ENCODE data around the gene ZNF319. TPM values are rescaled to one million over a fixed set of nuclear protein-coding genes. Genes with fewer than 3 reads are reported as not detected.

The ZNF319 gene
- total RNA-seq, 5 donors from 2014 or later (not counting 1 experiment from before 2014, with no cell fraction given) = 14.9 to 25.4 (median 20.4) TPM

DNA sequence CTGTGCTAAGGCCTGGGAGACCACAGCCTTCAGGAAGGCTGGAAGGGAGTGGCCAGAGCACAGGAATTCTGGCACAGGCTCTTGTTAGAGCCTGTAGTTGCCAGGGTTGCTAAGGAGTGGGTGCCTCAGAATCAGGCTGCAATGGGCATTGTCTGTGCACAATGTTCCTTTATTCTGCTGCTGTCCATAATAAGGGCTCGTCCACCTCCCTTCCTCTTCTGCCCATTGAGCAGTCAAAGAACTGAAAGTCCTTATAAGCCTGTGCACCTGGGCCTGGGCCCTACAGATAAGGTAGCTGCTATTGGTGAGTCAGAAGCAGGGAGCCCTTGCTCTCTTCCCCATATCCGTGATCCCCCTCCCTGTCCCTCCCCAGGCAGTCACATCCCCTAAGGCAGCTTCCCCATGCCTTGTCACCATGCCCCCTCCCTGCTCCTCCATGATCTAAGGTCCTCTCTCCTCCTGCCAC, 24.1 kb downstream of the ZNF319 start:
- Mint-ChIP-seq H3K9me3 (no peaks in the 10 kb centered on the region), H3K27ac (no peak overlapping the region), H3K27me3 (no peaks in the 10 kb centered on the region), H3K4me3 (no peak overlapping the region), H3K36me3 (no peaks in the 10 kb centered on the region), H3K4me1 (no peaks in the 10 kb centered on the region)
- Histone ChIP-seq H3K27ac (ENCODE audit: low read length) (no peak overlapping the region), H3K27me3 (replicated peaks in 1 of 2; ENCODE audit: control insufficient read depth in 2 of 2, extremely low read depth in 1 of 2, insufficient read depth in 2 of 2, low read length in 1 of 2) (peaks cover 0 to 8% of the 10 kb centered on the region in 2 experiments), H3K36me3 (ENCODE audit: control insufficient read depth in 2 of 2, extremely low read depth in 1 of 2, insufficient read depth in 1 of 2, low read length in 1 of 2) (no peaks in the 10 kb centered on the region), H3K4me3 (ENCODE audit: control insufficient read depth in 1 of 2, extremely low read depth in 1 of 2, low read length in 1 of 2) (no peak overlapping the region), H3K9me3 (no peaks in the 10 kb centered on the region), H3K4me1 (ENCODE audit: control insufficient read depth in 1 of 2, extremely low read depth in 1 of 2, insufficient read depth in 2 of 2, low read length in 2 of 2) (no peaks in the 10 kb centered on the region)
- 67% methylated on average over 1 of the region's 2 CpGs for WGBS (ENCODE audit: insufficient coverage)
- ChIA-PET POLR2A (no interaction called here), CTCF (interaction anchor here in 1 of 2 donors (0.6 kb wide), 1 partner anchor 17 kb away, joined by 3 read pairs; no protein-coding TSS in a partner anchor)
- ATAC-seq (replicated peaks in 1 of 4) = no peak
- no peak for DNase-seq

DNA sequence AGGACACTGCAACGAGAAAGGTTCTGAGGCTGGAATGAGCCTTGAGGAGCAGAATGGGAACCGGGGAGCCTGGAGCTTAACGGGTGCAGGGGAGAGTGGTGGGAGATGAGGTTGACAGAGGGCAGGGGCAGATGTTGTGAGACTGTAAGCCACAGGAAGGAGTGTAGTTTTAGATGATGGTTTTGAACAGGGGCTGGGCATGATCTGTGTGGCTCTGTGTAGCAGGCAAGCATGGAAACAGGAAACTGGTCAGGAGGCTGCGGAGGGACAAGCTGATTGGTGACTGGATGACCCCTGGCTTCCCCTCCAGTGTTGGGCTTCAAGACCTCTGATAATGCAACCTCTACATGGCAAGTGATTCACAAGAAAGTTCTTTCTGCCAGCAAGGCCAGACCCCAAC, 28.2 kb downstream of the ZNF319 start:
- Mint-ChIP-seq H3K4me1 (no peaks in the 10 kb centered on the region), H3K36me3 (no peaks in the 10 kb centered on the region), H3K4me3 (no peak overlapping the region), H3K27ac (no peak overlapping the region), H3K27me3 (no peaks in the 10 kb centered on the region), H3K9me3 (no peaks in the 10 kb centered on the region)
- no peaks in the 10 kb centered on the region for H3K4me1 ChIP-seq (ENCODE audit: control insufficient read depth in 1 of 2, extremely low read depth in 1 of 2, insufficient read depth in 2 of 2, low read length in 2 of 2)
- no peak overlapping the region for H3K4me3 ChIP-seq (ENCODE audit: control insufficient read depth in 1 of 2, extremely low read depth in 1 of 2, low read length in 1 of 2)
- no peaks in the 10 kb centered on the region for H3K9me3 ChIP-seq
- ATAC-seq (replicated peaks in 1 of 4) = no peak
- no peaks in the 10 kb centered on the region for H3K36me3 ChIP-seq (ENCODE audit: control insufficient read depth in 2 of 2, extremely low read depth in 1 of 2, insufficient read depth in 1 of 2, low read length in 1 of 2)
- POLR2A ChIA-PET = interaction anchor here in 1 of 2 donors (0.5 kb wide), 1 partner anchor 247 kb away, joined by 3 read pairs; no protein-coding TSS in a partner anchor
- peaks cover 0 to 22% of the 10 kb centered on the region in 2 experiments for H3K27me3 ChIP-seq (replicated peaks in 1 of 2; ENCODE audit: control insufficient read depth in 2 of 2, extremely low read depth in 1 of 2, insufficient read depth in 2 of 2, low read length in 1 of 2)
- CTCF ChIA-PET = no interaction called here
- no peak for DNase-seq
- 60% methylated on average over 3 of the region's 4 CpGs for WGBS (ENCODE audit: insufficient coverage)
- H3K27ac ChIP-seq (ENCODE audit: low read length) = no peak overlapping the region

DNA sequence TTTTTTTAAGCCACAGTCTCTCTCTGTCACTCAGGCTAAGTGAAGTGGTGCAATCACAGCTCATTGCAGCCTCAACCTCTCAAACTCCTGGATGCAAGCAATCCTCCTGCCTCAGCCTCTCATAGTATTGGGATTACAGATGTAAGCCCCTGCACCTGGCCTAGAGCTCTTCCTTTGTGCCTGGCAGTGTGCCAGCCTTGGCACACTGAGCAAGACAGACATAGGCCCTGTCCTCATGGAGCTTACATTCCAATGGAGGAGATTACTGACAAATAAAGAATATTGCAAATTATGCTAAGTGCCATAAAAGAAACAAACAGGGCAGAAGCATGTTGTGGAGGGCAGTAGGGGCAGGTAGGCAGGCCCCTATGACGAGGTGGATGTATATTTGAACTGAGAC, 28.6 kb downstream of the ZNF319 start:
- WGBS (ENCODE audit: insufficient coverage) = 58% methylated on average over 1 of the region's 1 CpG
- POLR2A ChIA-PET = interaction anchor here in 1 of 2 donors (0.5 to 0.6 kb wide), 2 partner anchors 246 to 406 kb away, joined by 3 read pairs; no protein-coding TSS in a partner anchor
- no peak overlapping the region for H3K27ac ChIP-seq (ENCODE audit: low read length)
- Mint-ChIP-seq H3K36me3 (no peaks in the 10 kb centered on the region), H3K4me3 (no peak overlapping the region), H3K9me3 (no peaks in the 10 kb centered on the region), H3K27me3 (no peaks in the 10 kb centered on the region), H3K27ac (no peak overlapping the region), H3K4me1 (no peaks in the 10 kb centered on the region)
- DNase-seq (no peak), ATAC-seq (replicated peaks in 1 of 4) (no peak)
- CTCF ChIA-PET = no interaction called here
- no peaks in the 10 kb centered on the region for H3K4me1 ChIP-seq (ENCODE audit: control insufficient read depth in 1 of 2, extremely low read depth in 1 of 2, insufficient read depth in 2 of 2, low read length in 2 of 2)
- no peaks in the 10 kb centered on the region for H3K9me3 ChIP-seq
- H3K4me3 ChIP-seq (ENCODE audit: control insufficient read depth in 1 of 2, extremely low read depth in 1 of 2, low read length in 1 of 2) = no peak overlapping the region
- peaks cover 0 to 22% of the 10 kb centered on the region in 2 experiments for H3K27me3 ChIP-seq (replicated peaks in 1 of 2; ENCODE audit: control insufficient read depth in 2 of 2, extremely low read depth in 1 of 2, insufficient read depth in 2 of 2, low read length in 1 of 2)
- no peaks in the 10 kb centered on the region for H3K36me3 ChIP-seq (ENCODE audit: control insufficient read depth in 2 of 2, extremely low read depth in 1 of 2, insufficient read depth in 1 of 2, low read length in 1 of 2)

- ChIA-PET POLR2A (no interaction called here), CTCF (interaction anchor here in 1 of 2 donors (0.7 kb wide), 1 partner anchor 71 kb away, joined by 3 read pairs; no protein-coding TSS in a partner anchor)
- Histone ChIP-seq H3K4me1 (ENCODE audit: control insufficient read depth in 1 of 2, extremely low read depth in 1 of 2, insufficient read depth in 2 of 2, low read length in 2 of 2) (no peaks in the 10 kb centered on the region), H3K36me3 (ENCODE audit: control insufficient read depth in 2 of 2, extremely low read depth in 1 of 2, insufficient read depth in 1 of 2, low read length in 1 of 2) (no peaks in the 10 kb centered on the region), H3K27ac (ENCODE audit: low read length) (no peak within 1 kb of the TSS), H3K27me3 (replicated peaks in 1 of 2; ENCODE audit: control insufficient read depth in 2 of 2, extremely low read depth in 1 of 2, insufficient read depth in 2 of 2, low read length in 1 of 2) (peaks cover 0 to 19% of the 10 kb centered on the region in 2 experiments), H3K9me3 (no peaks in the 10 kb centered on the region), H3K4me3 (ENCODE audit: control insufficient read depth in 1 of 2, extremely low read depth in 1 of 2, low read length in 1 of 2) (no peak within 1 kb of the TSS)
- no peaks in the 10 kb centered on the region for H3K36me3 Mint-ChIP-seq
- H3K4me3 Mint-ChIP-seq = no peak within 1 kb of the TSS
- no peak within 1 kb of the TSS for H3K27ac Mint-ChIP-seq
- WGBS (ENCODE audit: insufficient coverage) = 53% methylated on average over 3 of the region's 6 CpGs
- no peaks in the 10 kb centered on the region for H3K27me3 Mint-ChIP-seq
- ATAC-seq (replicated peaks in 1 of 4) (no peak), DNase-seq (no peak)
- H3K4me1 Mint-ChIP-seq = no peaks in the 10 kb centered on the region
- H3K9me3 Mint-ChIP-seq = no peaks in the 10 kb centered on the region
Observed at GRCh38 chr16:57970970-57971369, 29.5 kb downstream of the ZNF319 start, which contains the start of gene CNGB1. Gene CNGB1 (minus strand): TSS chr16:57971128. CDS start chr16:57967286, 3,842 bp downstream.

- H3K4me1 Mint-ChIP-seq = no peaks in the 10 kb centered on the region
- H3K27me3 Mint-ChIP-seq = no peaks in the 10 kb centered on the region
- CTCF ChIA-PET = interaction anchor here in 1 of 2 donors (0.7 kb wide), 1 partner anchor 70 kb away, joined by 3 read pairs; no protein-coding TSS in a partner anchor
- Histone ChIP-seq H3K4me3 (ENCODE audit: control insufficient read depth in 1 of 2, extremely low read depth in 1 of 2, low read length in 1 of 2) (no peak overlapping the region), H3K27me3 (replicated peaks in 1 of 2; ENCODE audit: control insufficient read depth in 2 of 2, extremely low read depth in 1 of 2, insufficient read depth in 2 of 2, low read length in 1 of 2) (peaks cover 0 to 19% of the 10 kb centered on the region in 2 experiments), H3K27ac (ENCODE audit: low read length) (no peak overlapping the region), H3K4me1 (ENCODE audit: control insufficient read depth in 1 of 2, extremely low read depth in 1 of 2, insufficient read depth in 2 of 2, low read length in 2 of 2) (no peaks in the 10 kb centered on the region), H3K36me3 (ENCODE audit: control insufficient read depth in 2 of 2, extremely low read depth in 1 of 2, insufficient read depth in 1 of 2, low read length in 1 of 2) (no peaks in the 10 kb centered on the region), H3K9me3 (no peaks in the 10 kb centered on the region)
- 78% methylated on average over 10 of the region's 13 CpGs for WGBS (ENCODE audit: insufficient coverage)
- DNase-seq = no peak
- POLR2A ChIA-PET = no interaction called here
- no peaks in the 10 kb centered on the region for H3K9me3 Mint-ChIP-seq
- H3K4me3 Mint-ChIP-seq = no peak overlapping the region
- ATAC-seq (replicated peaks in 1 of 4) = no peak
- no peak overlapping the region for H3K27ac Mint-ChIP-seq
- no peaks in the 10 kb centered on the region for H3K36me3 Mint-ChIP-seq
Observed at GRCh38 chr16:57970319-57970718, 30.2 kb downstream of the ZNF319 start.

DNA sequence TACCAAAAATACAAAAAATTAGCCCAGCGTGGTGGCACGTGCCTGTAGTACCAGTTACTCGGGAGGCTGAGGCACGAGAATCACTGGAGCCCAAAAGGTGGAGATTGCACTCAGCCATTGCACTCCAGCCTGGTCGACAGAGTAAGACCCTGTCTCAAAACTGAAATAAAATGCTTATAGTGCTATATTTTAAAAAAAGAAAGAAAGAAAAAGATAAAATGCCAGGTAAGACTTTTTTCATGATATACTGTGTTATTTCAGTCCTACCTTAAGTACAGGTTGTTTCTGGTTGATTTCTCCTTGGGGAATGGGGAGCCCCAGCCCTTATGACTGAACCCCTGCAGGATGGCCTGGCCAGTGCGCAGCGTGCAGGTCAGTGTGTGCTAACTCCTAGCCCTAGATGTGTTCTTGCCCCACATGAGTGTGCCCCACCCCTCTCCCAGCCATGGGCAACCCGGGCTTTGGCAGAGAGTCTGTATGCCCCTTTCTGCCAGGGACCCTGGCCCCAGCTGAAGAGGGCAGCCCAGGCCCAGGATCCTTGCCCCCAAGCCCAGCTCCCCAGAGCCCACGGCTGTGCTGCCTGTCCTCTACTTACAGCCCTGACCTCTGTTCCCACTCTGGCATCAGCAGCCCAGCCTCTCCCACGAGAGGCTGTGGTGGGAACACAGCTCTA, 30.9 kb downstream of the ZNF319 start:
- Histone ChIP-seq H3K27me3 (replicated peaks in 1 of 2; ENCODE audit: control insufficient read depth in 2 of 2, extremely low read depth in 1 of 2, insufficient read depth in 2 of 2, low read length in 1 of 2) (peaks cover 0 to 19% of the 10 kb centered on the region in 2 experiments), H3K4me1 (ENCODE audit: control insufficient read depth in 1 of 2, extremely low read depth in 1 of 2, insufficient read depth in 2 of 2, low read length in 2 of 2) (no peaks in the 10 kb centered on the region), H3K9me3 (no peaks in the 10 kb centered on the region), H3K27ac (ENCODE audit: low read length) (no peak overlapping the region), H3K36me3 (ENCODE audit: control insufficient read depth in 2 of 2, extremely low read depth in 1 of 2, insufficient read depth in 1 of 2, low read length in 1 of 2) (no peaks in the 10 kb centered on the region), H3K4me3 (ENCODE audit: control insufficient read depth in 1 of 2, extremely low read depth in 1 of 2, low read length in 1 of 2) (no peak overlapping the region)
- 82% methylated on average over 9 of the region's 10 CpGs for WGBS (ENCODE audit: insufficient coverage)
- Mint-ChIP-seq H3K4me3 (no peak overlapping the region), H3K9me3 (no peaks in the 10 kb centered on the region), H3K27ac (no peak overlapping the region), H3K27me3 (no peaks in the 10 kb centered on the region), H3K36me3 (no peaks in the 10 kb centered on the region), H3K4me1 (no peaks in the 10 kb centered on the region)
- CTCF ChIA-PET = no interaction called here
- ATAC-seq (replicated peaks in 1 of 4) = no peak
- DNase-seq = no peak
- POLR2A ChIA-PET = no interaction called here

Data from T-cell (primary cell).